Activated CD8-positive, alpha-beta memory T cell treated with anti-CD3 and anti-CD28 coated beads for 4 hours (primary cell): ENCODE results near the gene BSND.
"Not testable (repeated sequence)": the region's sequence is repeated elsewhere in the genome, so short reads cannot be mapped to it uniquely, and the experiment has no call there.

Source experiments
- DNase-seq, 2 donors: peaks; one replicate each; pipeline ENCODE4 v3.0.0-alpha.2; 2020; ENCODE audit warnings: low read depth in 2 of 2

Gene BSND

GRCh38 chr1:54998677-54999076, at the start of gene BSND:
TSS of gene BSND (plus strand) at chr1:54998933. CDS start at chr1:54999187, 254 bp downstream.
- DNase-seq: no peak

GRCh38 chr1:54949053-54949452, 49.7 kb upstream of the BSND start:
- DNase-seq: no peak

- DNase-seq: no peak
Observed at GRCh38 chr1:54950006-54950368, 48.7 kb upstream of the BSND start.

GRCh38 chr1:54950369-54951163, 48.2 kb upstream of the BSND start:
- peak in 1 of 2 donors; percentile 5 for DNase-seq

GRCh38 chr1:54951810-54952226, 46.9 kb upstream of the BSND start:
- no peak for DNase-seq

GRCh38 chr1:54952950-54953718, 45.6 kb upstream of the BSND start:
- no peak for DNase-seq

GRCh38 chr1:54953846-54954245, 44.9 kb upstream of the BSND start:
- DNase-seq: no peak

- DNase-seq: no peak
Observed at GRCh38 chr1:54955359-54955758, 43.4 kb upstream of the BSND start.

GRCh38 chr1:54956726-54957125, 42.0 kb upstream of the BSND start:
- no peak for DNase-seq

GRCh38 chr1:54959241-54959640, 39.5 kb upstream of the BSND start:
- DNase-seq: no peak

GRCh38 chr1:54962612-54963395, 35.9 kb upstream of the BSND start:
- DNase-seq: no peak

GRCh38 chr1:54963829-54964228, 34.9 kb upstream of the BSND start:
- DNase-seq: not testable (repeated sequence)

- DNase-seq: no peak
Observed at GRCh38 chr1:54965624-54966340, 33.0 kb upstream of the BSND start.

- no peak for DNase-seq
Observed at GRCh38 chr1:54967372-54967771, 31.4 kb upstream of the BSND start.

- DNase-seq: no peak
Observed at GRCh38 chr1:54968551-54968950, 30.2 kb upstream of the BSND start.

GRCh38 chr1:54969879-54970278, 28.9 kb upstream of the BSND start:
- no peak for DNase-seq

GRCh38 chr1:54970901-54971300, 27.8 kb upstream of the BSND start:
- no peak for DNase-seq

- no peak for DNase-seq
Observed at GRCh38 chr1:54971317-54971791, 27.4 kb upstream of the BSND start.

- DNase-seq: no peak
Observed at GRCh38 chr1:54972436-54972835, 26.3 kb upstream of the BSND start.

GRCh38 chr1:54973205-54973921, 25.4 kb upstream of the BSND start:
- no peak for DNase-seq
